PC-9 (cell line): ENCODE measurements around the gene TRIP13. TPM values are rescaled to one million over a fixed set of nuclear protein-coding genes. Genes with fewer than 3 reads are reported as not detected.

Experiments used
- BruUV-seq: library from RNA; stranded (reverse); fragments of 400-500 nt; replicated peaks from 2 replicates; lab custom pipeline; 2021; lab: Mats Ljungman, UMichigan
- CTCF ChIA-PET: fragments of 300-600 bp; sonication (Branson Sonifier 250); formaldehyde crosslinking; loops from one replicate; lab custom pipeline; 2022; ENCODE audit warnings: antibody characterized with exemption; lab: Charles Lee
- POLR2A ChIA-PET: fragments of 300-600 bp; sonication (Branson Sonifier 250); formaldehyde crosslinking; loops from one replicate; lab custom pipeline; 2022; ENCODE audit warnings: antibody characterized with exemption; ENCODE audit not compliant: unreplicated experiment; lab: Charles Lee
- DNase-seq, 2 experiments: peaks; one replicate each; pipeline versions ENCODE4 v3.0.0 to v3.0.0-alpha.2; 2015 to 2022; ENCODE audit warnings: mixed read lengths in 1 of 2
- H2AFZ ChIP-seq: fragments of 200-600 bp; sonication (generic); 2 replicates; pipeline ENCODE4 v1.8.1; 2017; ENCODE audit warnings: antibody characterized with exemption
- H3F3A ChIP-seq: fragments of 200-600 bp; sonication (generic); 2 replicates; pipeline ENCODE4 v1.8.1; 2017; ENCODE audit warnings: antibody characterized with exemption, mild to moderate bottlenecking, low read depth; ENCODE audit not compliant: insufficient read depth
- H3K27ac ChIP-seq: fragments of 200-600 bp; sonication (generic); 2 replicates; pipeline ENCODE4 v1.6.1; 2016; ENCODE audit warnings: mixed run types
- H3K27me3 ChIP-seq: fragments of 200-600 bp; sonication (generic); 2 replicates; pipeline ENCODE4 v1.6.1; 2016; ENCODE audit warnings: low read depth, mixed run types; ENCODE audit not compliant: insufficient read depth
- H3K36me3 ChIP-seq: fragments of 200-600 bp; sonication (generic); 2 replicates; pipeline ENCODE4 v1.6.1; 2016; ENCODE audit warnings: low read depth, mixed run types
- H3K4me1 ChIP-seq: fragments of 200-600 bp; sonication (generic); replicated peaks from 2 replicates; pipeline ENCODE4 v1.6.1; 2016; ENCODE audit warnings: mixed run types; ENCODE audit not compliant: insufficient read depth
- H3K4me2 ChIP-seq: fragments of 200-600 bp; sonication (generic); 2 replicates; pipeline ENCODE4 v1.6.1; 2017; ENCODE audit warnings: mixed run types
- H3K4me3 ChIP-seq: fragments of 200-600 bp; sonication (generic); 2 replicates; pipeline ENCODE4 v1.6.1; 2016; ENCODE audit warnings: mixed run types
- H3K79me2 ChIP-seq: fragments of 200-600 bp; sonication (generic); 2 replicates; pipeline ENCODE4 v1.6.1; 2017; ENCODE audit warnings: low read depth, mixed run types
- H3K9me2 ChIP-seq: fragments of 200-600 bp; sonication (generic); 2 replicates; pipeline ENCODE4 v1.8.1; 2017; ENCODE audit warnings: mild to moderate bottlenecking; ENCODE audit not compliant: insufficient read depth
- H3K9me3 ChIP-seq: fragments of 200-600 bp; sonication (generic); 2 replicates; pipeline ENCODE4 v1.8.1; 2016; ENCODE audit warnings: low read depth; ENCODE audit not compliant: insufficient read depth
- H4K20me1 ChIP-seq: fragments of 200-600 bp; sonication (generic); 2 replicates; pipeline ENCODE4 v1.8.1; 2017; ENCODE audit not compliant: insufficient read depth
- CTCF ChIP-seq: fragments of 200-600 bp; sonication (generic); conservative IDR thresholded peaks from 2 replicates; pipeline ENCODE4 v1.6.1; 2017; ENCODE audit warnings: mixed run types, antibody characterized with exemption, mild to moderate bottlenecking, moderate library complexity
- EZH2 ChIP-seq: fragments of 200-600 bp; sonication (generic); IDR thresholded peaks from 2 replicates; pipeline ENCODE4 v1.8.0; 2017; ENCODE audit warnings: antibody characterized with exemption, low read depth
- intact Hi-C: fragments of 100-400 bp; cut with micrococcal nuclease; formaldehyde crosslinking; loops from one replicate; pipeline ENCODE4 v1.10.0; 2022; ENCODE audit not compliant: unreplicated experiment
- total RNA-seq: library from RNA; stranded (reverse); gene quantifications from 2 replicates; pipeline ENCODE4 v1.2.3, GENCODE V29; 2021

TRIP13 gene
- total RNA-seq, 1 experiment from 2014 or later, result 74.0 TPM

DNA sequence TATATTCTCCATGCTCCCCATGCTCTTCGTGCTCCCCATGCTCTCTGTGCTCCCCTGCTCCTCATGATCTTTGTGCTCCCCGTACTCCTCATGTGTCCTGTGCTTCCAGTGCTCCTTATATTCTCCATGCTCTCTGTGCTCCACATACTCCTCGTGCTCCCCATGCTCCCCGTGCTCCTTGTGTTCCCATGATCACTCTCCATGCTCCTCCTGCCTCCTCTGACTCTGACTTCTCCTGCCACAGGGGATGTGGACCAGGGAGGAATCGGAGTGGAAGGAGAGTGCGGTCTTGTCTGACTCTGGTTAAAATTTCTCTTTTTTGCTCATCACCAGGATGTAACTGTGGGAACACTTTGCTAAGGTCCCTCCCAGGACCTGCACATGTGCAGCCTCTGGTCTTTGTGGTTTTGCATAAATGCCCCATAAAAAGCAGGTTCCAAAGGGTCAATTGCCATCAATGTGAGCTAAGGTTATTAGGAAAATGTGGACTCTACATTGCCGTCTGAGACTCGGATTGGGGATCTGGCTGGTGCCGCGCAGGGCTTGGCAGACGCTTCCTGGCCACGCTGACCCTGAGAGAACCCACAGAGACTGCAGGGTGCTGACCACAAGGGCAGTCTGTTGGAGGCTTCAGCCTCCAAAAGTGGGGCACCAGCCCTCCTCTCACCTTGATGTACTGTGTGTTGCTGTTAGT lies 52.5 kb downstream of the TRIP13 start:
- H3K27me3 ChIP-seq, result peaks cover 93% of the 10 kb centered on the region
- H3K4me1 ChIP-seq, result no peaks in the 10 kb centered on the region
- H3K4me3 ChIP-seq, result no peak overlapping the region
- no peaks in the 10 kb centered on the region for H3K79me2 ChIP-seq
- H3F3A ChIP-seq, result no peaks in the 10 kb centered on the region
- ChIA-PET CTCF (no interaction called here), POLR2A (interaction anchor here (0.7 kb wide), 1 partner anchor 23 kb away, joined by 4 read pairs; no protein-coding TSS in a partner anchor)
- H4K20me1 ChIP-seq, result no peaks in the 10 kb centered on the region
- H2AFZ ChIP-seq, result no peak overlapping the region
- no peaks in the 10 kb centered on the region for H3K9me3 ChIP-seq
- no TSS peak for BruUV-seq
- no peaks in the 10 kb centered on the region for H3K36me3 ChIP-seq
- no peak for DNase-seq
- intact Hi-C loops, result no loop called here
- no peak overlapping the region for H3K27ac ChIP-seq
- no peak for TF ChIP-seq CTCF
- no peak for TF ChIP-seq EZH2
- no peaks in the 10 kb centered on the region for H3K9me2 ChIP-seq
- H3K4me2 ChIP-seq, result no peak overlapping the region

DNA sequence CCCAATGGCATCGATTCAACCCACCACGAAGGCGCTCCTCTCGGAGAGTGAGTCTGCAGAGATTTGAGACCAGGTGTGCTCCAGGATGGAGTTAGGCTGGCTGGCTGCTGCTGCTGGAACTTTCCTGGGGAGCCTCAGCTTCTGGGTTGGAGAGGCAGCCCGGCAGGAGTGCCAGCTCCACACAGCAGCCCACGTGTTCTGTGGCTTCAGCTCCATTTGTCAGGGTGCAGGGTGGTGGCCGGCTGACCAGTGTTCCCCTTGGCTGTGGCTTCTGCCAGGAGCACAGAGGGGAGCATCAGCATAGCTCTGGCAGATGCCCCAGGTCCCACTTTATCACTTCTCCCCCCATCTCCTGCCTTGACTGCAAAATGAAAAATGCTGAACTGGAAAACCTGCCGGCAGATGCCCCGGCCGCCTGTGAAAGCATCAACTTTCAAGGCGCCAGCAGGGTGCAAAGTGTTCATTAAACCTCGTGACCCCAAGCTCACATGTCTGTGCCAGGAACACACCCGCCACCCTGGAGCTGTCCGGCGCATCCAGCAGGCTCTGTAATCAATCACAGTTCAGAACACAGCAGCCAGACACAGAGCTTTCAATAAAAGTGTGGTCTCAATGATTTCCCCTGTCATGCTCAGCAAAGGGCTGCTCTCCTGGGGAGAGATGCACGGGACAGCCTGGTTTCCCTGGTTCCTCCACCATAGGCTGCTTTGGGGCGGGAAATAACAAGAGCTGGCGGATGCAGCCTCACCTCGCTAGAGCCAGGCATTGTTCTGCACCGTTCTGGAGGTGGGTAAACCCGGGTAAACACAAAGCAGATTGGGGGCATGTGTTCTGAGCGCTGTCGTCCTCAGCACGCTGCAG lies 53.2 kb downstream of the TRIP13 start:
- intact Hi-C loops, result no loop called here
- ChIA-PET CTCF (no interaction called here), POLR2A (interaction anchor here (0.5 to 0.9 kb wide), 3 partner anchors 22 to 850 kb away, joined by 3 to 5 read pairs (median 4); no protein-coding TSS in a partner anchor)
- H3K4me3 ChIP-seq, result no peak overlapping the region
- no peaks in the 10 kb centered on the region for H3K79me2 ChIP-seq
- no peak overlapping the region for H2AFZ ChIP-seq
- peaks cover 96% of the 10 kb centered on the region for H3K27me3 ChIP-seq
- H3K27ac ChIP-seq, result no peak overlapping the region
- no peak for DNase-seq
- TF ChIP-seq CTCF (no peak), EZH2 (no peak; the same call in 1 of the 2 replicates)
- no peaks in the 10 kb centered on the region for H3K9me3 ChIP-seq
- H3K9me2 ChIP-seq, result no peaks in the 10 kb centered on the region
- no TSS peak for BruUV-seq
- no peaks in the 10 kb centered on the region for H3K4me1 ChIP-seq
- H3K4me2 ChIP-seq, result no peak overlapping the region
- no peaks in the 10 kb centered on the region for H4K20me1 ChIP-seq
- H3K36me3 ChIP-seq, result no peaks in the 10 kb centered on the region
- no peaks in the 10 kb centered on the region for H3F3A ChIP-seq

DNA sequence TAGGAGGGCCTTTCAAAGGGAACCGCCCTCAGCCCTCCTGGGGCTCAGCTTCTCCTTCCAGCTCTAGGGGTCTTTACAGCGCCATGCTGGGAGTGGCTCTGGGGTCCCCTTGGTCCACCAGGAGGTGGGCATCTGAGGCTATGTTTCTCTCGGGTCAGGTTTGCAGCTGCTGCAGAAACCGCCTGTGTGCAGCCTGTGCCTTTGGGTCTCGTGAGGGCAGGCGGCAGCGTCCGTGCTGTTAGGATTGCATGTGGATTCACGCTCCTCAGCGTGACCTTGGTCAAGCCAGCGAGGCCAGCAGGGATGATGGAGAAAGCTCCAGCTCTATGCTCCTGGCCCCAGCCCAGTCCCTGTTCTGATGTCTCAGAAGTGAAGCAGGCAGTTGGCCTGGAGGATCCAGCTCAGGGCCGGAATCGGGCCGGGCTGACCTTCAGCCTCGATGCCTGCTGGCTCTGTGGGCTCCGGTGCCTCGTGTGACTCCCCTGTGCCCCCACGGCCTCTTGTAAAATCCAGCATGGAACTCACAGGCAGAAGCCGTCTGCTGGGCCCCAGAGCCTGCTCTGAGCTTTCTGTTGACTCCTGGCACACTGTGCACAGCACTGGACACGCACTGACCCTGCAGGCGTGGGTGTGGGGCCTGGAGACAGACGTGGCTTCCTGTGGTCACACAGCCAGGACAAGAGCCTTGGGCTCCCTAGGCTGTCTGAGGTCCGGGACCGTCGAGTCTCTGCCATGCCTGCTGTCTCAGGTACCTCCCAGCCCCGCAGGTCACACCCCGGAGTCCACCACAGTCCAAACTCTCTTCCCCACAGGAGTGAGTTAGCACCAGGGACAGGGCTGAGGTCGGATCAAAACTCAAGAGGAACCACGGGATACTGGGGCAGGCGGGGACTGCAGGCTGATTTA lies 54.3 kb downstream of the TRIP13 start:
- Histone ChIP-seq H3K4me2 (no peak overlapping the region), H4K20me1 (no peaks in the 10 kb centered on the region), H3K4me1 (no peaks in the 10 kb centered on the region), H3K27ac (no peak overlapping the region), H3K27me3 (peaks cover 96% of the 10 kb centered on the region), H3K79me2 (no peaks in the 10 kb centered on the region), H3F3A (no peaks in the 10 kb centered on the region), H3K36me3 (no peaks in the 10 kb centered on the region), H3K9me2 (no peaks in the 10 kb centered on the region), H2AFZ (no peak overlapping the region), H3K4me3 (no peak overlapping the region), H3K9me3 (no peaks in the 10 kb centered on the region)
- no TSS peak for BruUV-seq
- CTCF ChIA-PET, result no interaction called here
- intact Hi-C loops, result no loop called here
- POLR2A ChIA-PET, result interaction anchor here (0.5 kb wide), 1 partner anchor 405 kb away, joined by 3 read pairs; no protein-coding TSS in a partner anchor
- no peak for DNase-seq
- no peak for TF ChIP-seq EZH2
- no peak for TF ChIP-seq CTCF
